HCT116 (cell line): Measurements from ENCODE around the gene GNG10. TPM values are rescaled to one million over a fixed set of nuclear protein-coding genes. Genes with fewer than 3 reads are reported as not detected.

Source experiments
- ATAC-seq: fragments of 200-7000 bp; cut with Tn5 transposase; 2 replicates; pipeline ENCODE4 v1.9.1; 2020; ENCODE audit warnings: mild to moderate bottlenecking, moderate library complexity
- BruUV-seq: library from RNA; stranded (reverse); fragments of 400-500 nt; replicated peaks from 2 replicates; lab custom pipeline; 2021; lab: Mats Ljungman, UMichigan
- CTCF ChIA-PET: fragments of 300-600 bp; sonication (Branson Sonifier 250); formaldehyde crosslinking; loops from one replicate; lab custom pipeline; 2021; ENCODE audit warnings: antibody characterized with exemption; lab: Charles Lee
- POLR2A ChIA-PET: fragments of 300-600, 350-600 bp; sonication (Branson Sonifier 250); formaldehyde crosslinking; loops from one replicate; lab custom pipeline; 2021; ENCODE audit warnings: antibody characterized with exemption; lab: Charles Lee
- RAD21 ChIA-PET, 2 experiments: fragments of 300-600 bp; sonication (Branson Sonifier 250); formaldehyde crosslinking; loops; one replicate each; lab custom pipeline; 2023; ENCODE audit warnings: low total read pairs in 2 of 2; ENCODE audit not compliant: uncharacterized antibody in 2 of 2, unreplicated experiment in 2 of 2, low non-redundant PET in 1 of 2; lab: Charles Lee
- DNase-seq: peaks from one replicate; pipeline ENCODE4 v3.0.0-alpha.2; 2010; ENCODE audit warnings: low read depth, low spot score
- H2AFZ ChIP-seq: fragments of 200-600 bp; shearing (Covaris generic), sonication (generic); 2 replicates; pipeline ENCODE4 v1.6.1; 2017; ENCODE audit warnings: low read depth, mixed run types, mixed read lengths, antibody characterized with exemption, low read length; ENCODE audit not compliant: poor library complexity, severe bottlenecking
- H3K27ac ChIP-seq: 2 replicates; pipeline ENCODE4 v1.5.1; 2012; ENCODE audit warnings: low read depth, low read length
- H3K27me3 ChIP-seq: fragments of 200-600 bp; sonication (generic); 2 replicates; pipeline ENCODE4 v1.6.1; 2016; ENCODE audit warnings: mixed run types, low read length, mixed read lengths; ENCODE audit not compliant: insufficient read depth
- H3K36me3 ChIP-seq, 2 experiments: fragments of 200-500 bp in 1 of 2; fragments of 200-600 bp in 1 of 2; sonication (Bioruptor generic) in 1 of 2; sonication (generic) in 1 of 2; 2 replicates each; pipeline versions ENCODE4 v1.5.1 to v1.6.1; 2014 to 2016; ENCODE audit warnings: low read length in 2 of 2, inconsistent platforms in 1 of 2, mixed read lengths in 1 of 2, mixed run types in 1 of 2; ENCODE audit not compliant: insufficient read depth in 2 of 2, control insufficient read depth in 1 of 2
- H3K4me1 ChIP-seq, 2 experiments: fragments of 200-600 bp in 1 of 2; sonication (generic) in 1 of 2; 2 replicates each; pipeline versions ENCODE4 v1.5.1 to v1.6.1; 2012 to 2017; ENCODE audit warnings: low read length in 2 of 2, inconsistent platforms in 1 of 2, mild to moderate bottlenecking in 1 of 2, mixed read lengths in 1 of 2, mixed run types in 1 of 2, moderate library complexity in 1 of 2; ENCODE audit not compliant: insufficient read depth in 2 of 2, control insufficient read depth in 1 of 2
- H3K4me2 ChIP-seq: fragments of 200-600 bp; sonication (generic); 2 replicates; pipeline ENCODE4 v1.6.1; 2017; ENCODE audit warnings: mixed run types, low read length, mixed read lengths
- H3K4me3 ChIP-seq, 2 experiments: fragments of 200-600 bp in 1 of 2; sonication (generic) in 1 of 2; replicated peaks in 1 of 2; 2 replicates each; pipeline ENCODE4 v1.5.1; 2011 to 2016; ENCODE audit warnings: low read length in 2 of 2, control low read depth in 1 of 2, low read depth in 1 of 2, mild to moderate bottlenecking in 1 of 2, mixed read lengths in 1 of 2, mixed run types in 1 of 2
- H3K79me2 ChIP-seq: fragments of 200-600 bp; sonication (generic); 2 replicates; pipeline ENCODE4 v1.6.1; 2017; ENCODE audit warnings: mild to moderate bottlenecking, mixed run types, low read length, moderate library complexity, mixed read lengths; ENCODE audit not compliant: insufficient read depth
- H3K9ac ChIP-seq: fragments of 200-600 bp; sonication (generic); 2 replicates; pipeline ENCODE4 v1.6.1; 2016; ENCODE audit warnings: low read length, mixed read lengths
- H3K9me2 ChIP-seq: fragments of 200-600 bp; sonication (generic), shearing (Covaris generic); 2 replicates; pipeline ENCODE4 v1.6.1; 2017; ENCODE audit warnings: mixed run types, mild to moderate bottlenecking, moderate library complexity; ENCODE audit not compliant: insufficient read depth
- H3K9me3 ChIP-seq, 2 experiments: fragments of 200-500 bp in 1 of 2; fragments of 200-600 bp in 1 of 2; sonication (Bioruptor generic) in 1 of 2; sonication (generic) in 1 of 2; 2 replicates each; pipeline ENCODE4 v1.6.1; 2014 to 2017; ENCODE audit warnings: low read length in 2 of 2, mixed read lengths in 2 of 2, inconsistent platforms in 1 of 2, low read depth in 1 of 2, mild to moderate bottlenecking in 1 of 2, mixed run types in 1 of 2, moderate library complexity in 1 of 2; ENCODE audit not compliant: control insufficient read depth in 1 of 2, insufficient read depth in 1 of 2
- H4K20me1 ChIP-seq: fragments of 200-600 bp; sonication (generic), shearing (Covaris generic); 2 replicates; pipeline ENCODE4 v1.6.1; 2017; ENCODE audit warnings: mixed run types, mild to moderate bottlenecking, moderate library complexity; ENCODE audit not compliant: insufficient read depth
- EZH2 ChIP-seq: fragments of 200-600 bp; sonication (generic); IDR thresholded peaks from 2 replicates; pipeline ENCODE4 v1.6.1; 2017; ENCODE audit warnings: antibody characterized with exemption, mixed run types
- EZH2phosphoT487 ChIP-seq: fragments of 200-600 bp; IDR thresholded peaks from 2 replicates; pipeline ENCODE4 v1.6.1; 2018; ENCODE audit warnings: antibody characterized with exemption, borderline replicate concordance
- POLR2A ChIP-seq: IDR thresholded peaks from 2 replicates; pipeline ENCODE4 v1.7.0; 2011; ENCODE audit warnings: borderline replicate concordance; ENCODE audit not compliant: insufficient read depth, insufficient read length; ENCODE audit errors: extremely low read depth
- REST ChIP-seq: IDR thresholded peaks from 2 replicates; pipeline ENCODE4 v1.6.1; 2012; ENCODE audit warnings: low read depth
- TCF7L2 ChIP-seq: IDR thresholded peaks from 2 replicates; pipeline ENCODE4 v1.7.0; 2011; ENCODE audit warnings: borderline replicate concordance, inconsistent platforms; ENCODE audit not compliant: insufficient read depth, insufficient read length; ENCODE audit errors: extremely low read depth
- ZFX ChIP-seq: fragments of 450-650 bp; IDR thresholded peaks from 2 replicates; pipeline ENCODE4 v1.6.1; 2017
- intact Hi-C: fragments of 100-400 bp; cut with micrococcal nuclease; formaldehyde crosslinking; loops from 2 replicates; pipeline ENCODE4 v1.10.0; 2022
- total RNA-seq: library from RNA; stranded (reverse); gene quantifications from one replicate; pipeline ENCODE4 v1.2.1, GENCODE V29; 2021; ENCODE audit not compliant: unreplicated experiment

Gene GNG10
- total RNA-seq, 1 experiment from 2014 or later: 46.8 TPM

- no peak overlapping the region for H3K27ac ChIP-seq
- H3K4me3 ChIP-seq: no peak overlapping the region
- no peak for ATAC-seq
- H3K4me1 ChIP-seq: peaks cover 0 to 1% of the 10 kb centered on the region in 2 experiments; a peak in 1 of 4 replicates
- TF ChIP-seq REST (no peak), EZH2phosphoT487 (no peak)
- RAD21 ChIA-PET: no interaction called here
- no peak overlapping the region for H3K4me2 ChIP-seq
- no peak for DNase-seq
- H3K36me3 ChIP-seq: peaks cover 0 to 7% of the 10 kb centered on the region in 2 experiments; a peak in 3 of 4 replicates
- POLR2A ChIA-PET: interaction anchor here (1.1 kb wide), 1 partner anchor 26 kb away, joined by 3 read pairs; the partner anchor contains the start of gene DNAJC25
- intact Hi-C loops: loop anchor here (10.0 kb wide), 1 partner anchor 58 kb away; no protein-coding TSS in a partner anchor
- H3K79me2 ChIP-seq: peaks cover 3% of the 10 kb centered on the region; the same call in 1 of the 2 replicates
- no peaks in the 10 kb centered on the region for H3K9me3 ChIP-seq
- H3K9me2 ChIP-seq: no peaks in the 10 kb centered on the region
- no peaks in the 10 kb centered on the region; the same call in 1 of the 2 replicates for H4K20me1 ChIP-seq
- CTCF ChIA-PET: no interaction called here
- H3K9ac ChIP-seq: no peak overlapping the region
- H3K27me3 ChIP-seq: no peaks in the 10 kb centered on the region
- no peak overlapping the region for H2AFZ ChIP-seq
- BruUV-seq: no TSS peak
Measured at GRCh38 chr9:111657051-111657450, 4.4 kb upstream of the GNG10 start.

GRCh38 chr9:111658943-111659342 lies 2.5 kb upstream of the GNG10 start:
- Histone ChIP-seq H3K9ac (no peak overlapping the region), H3K4me2 (no peak overlapping the region), H3K27me3 (no peaks in the 10 kb centered on the region), H3K9me3 (no peaks in the 10 kb centered on the region), H4K20me1 (no peaks in the 10 kb centered on the region; the same call in 1 of the 2 replicates), H2AFZ (no peak overlapping the region), H3K9me2 (no peaks in the 10 kb centered on the region), H3K27ac (no peak overlapping the region), H3K4me1 (peaks cover 11 to 16% of the 10 kb centered on the region in 2 experiments), H3K36me3 (no peaks in the 10 kb centered on the region), H3K4me3 (no peak overlapping the region), H3K79me2 (peaks cover 19% of the 10 kb centered on the region)
- DNase-seq (no peak), ATAC-seq (no peak)
- intact Hi-C loops: loop anchor here (10.0 kb wide), 1 partner anchor 56 kb away; no protein-coding TSS in a partner anchor
- ChIA-PET RAD21 (no interaction called here), CTCF (no interaction called here), POLR2A (no interaction called here)
- BruUV-seq: no TSS peak
- no peak for TF ChIP-seq POLR2A
- TF ChIP-seq TCF7L2: no peak
- no peak for TF ChIP-seq EZH2phosphoT487
- no peak for TF ChIP-seq EZH2
- TF ChIP-seq ZFX: no peak
